Thoracic aorta (tissue), 2 donors: ENCODE data around the gene SPAG9. TPM values are rescaled to one million over a fixed set of nuclear protein-coding genes. Genes with fewer than 3 reads are reported as not detected.

Experiments used
- ATAC-seq: fragments of 150-250 bp; one replicate; pipeline ENCODE4 v1.8.0; 2017; ENCODE audit warnings: low read depth; ENCODE audit not compliant: insufficient number of reproducible peaks, low FRiP score
- DNase-seq: peaks from one replicate; pipeline ENCODE4 v3.0.0-alpha.2; 2020; ENCODE audit warnings: low spot score
- H3K27ac ChIP-seq, 2 donors: fragments of 200-600 bp; sonication (generic); 1 replicate in 1 of 2; 2 replicates in 1 of 2; pipeline ENCODE4 v1.5.1; 2016; ENCODE audit warnings: mild to moderate bottlenecking in 2 of 2, moderate library complexity in 2 of 2
- H3K27me3 ChIP-seq: fragments of 200-600 bp; sonication (generic); replicated peaks from 2 replicates; pipeline ENCODE4 v1.6.0; 2016; ENCODE audit warnings: mild to moderate bottlenecking; ENCODE audit not compliant: insufficient read depth
- H3K36me3 ChIP-seq: fragments of 200-600 bp; sonication (generic); one replicate; pipeline ENCODE4 v1.5.1; 2016
- H3K4me1 ChIP-seq, 2 donors: fragments of 200-600 bp; sonication (generic); 1 replicate in 1 of 2; 2 replicates in 1 of 2; pipeline versions ENCODE4 v1.5.1 to v1.6.0; 2016; ENCODE audit warnings: low read depth in 2 of 2, mild to moderate bottlenecking in 1 of 2; ENCODE audit not compliant: control insufficient read depth in 1 of 2
- H3K4me3 ChIP-seq: fragments of 200-600 bp; sonication (generic); 2 replicates; pipeline ENCODE4 v1.5.1; 2016; ENCODE audit warnings: mild to moderate bottlenecking
- H3K9me3 ChIP-seq: fragments of 200-600 bp; sonication (generic); 2 replicates; pipeline ENCODE4 v1.5.1; 2016
- total RNA-seq, 2 donors: library from RNA; depleted of rRNA; stranded (reverse); fragments of >200 nt; gene quantifications; one replicate each; pipeline versions ENCODE4 v1.1.0 to v1.2.3, GENCODE V29; 2016
- TF ChIP-seq, protein P1 (sequence below): fragments of 200-600 bp; sonication (generic); IDR thresholded peaks from one replicate; pipeline ENCODE4 v1.5.1; 2019; ENCODE audit warnings: antibody characterized with exemption

Gene SPAG9
- total RNA-seq, 2 donors from 2014 or later: 105 to 162 TPM

DNA sequence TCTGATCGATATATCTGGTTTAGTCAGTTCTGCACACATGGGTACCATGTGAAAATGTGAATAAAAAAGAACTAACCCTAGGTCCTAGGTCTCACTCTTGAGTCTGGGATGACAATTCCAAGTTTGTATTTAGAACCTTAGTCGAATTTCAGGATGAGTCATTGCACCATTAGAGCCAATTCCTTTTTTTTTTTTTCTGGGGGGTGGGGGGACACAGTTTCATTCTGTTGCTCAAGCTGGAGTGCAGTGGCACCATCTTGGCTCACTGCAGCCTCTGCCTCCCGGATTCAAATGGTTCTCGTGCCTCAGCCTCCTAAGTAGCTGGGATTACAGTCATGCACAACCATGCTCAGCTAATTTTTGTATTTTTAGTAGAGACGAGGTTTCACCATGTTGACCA lies 41.6 kb downstream of the SPAG9 start:
- Histone ChIP-seq H3K4me1 (peaks cover 4 to 5% of the 10 kb centered on the region in 2 donors), H3K27me3 (no peaks in the 10 kb centered on the region), H3K4me3 (no peak overlapping the region), H3K36me3 (peaks cover 10% of the 10 kb centered on the region), H3K9me3 (no peaks in the 10 kb centered on the region), H3K27ac (no peak overlapping the region)
- no peak for DNase-seq
- TF ChIP-seq, protein P1, sequence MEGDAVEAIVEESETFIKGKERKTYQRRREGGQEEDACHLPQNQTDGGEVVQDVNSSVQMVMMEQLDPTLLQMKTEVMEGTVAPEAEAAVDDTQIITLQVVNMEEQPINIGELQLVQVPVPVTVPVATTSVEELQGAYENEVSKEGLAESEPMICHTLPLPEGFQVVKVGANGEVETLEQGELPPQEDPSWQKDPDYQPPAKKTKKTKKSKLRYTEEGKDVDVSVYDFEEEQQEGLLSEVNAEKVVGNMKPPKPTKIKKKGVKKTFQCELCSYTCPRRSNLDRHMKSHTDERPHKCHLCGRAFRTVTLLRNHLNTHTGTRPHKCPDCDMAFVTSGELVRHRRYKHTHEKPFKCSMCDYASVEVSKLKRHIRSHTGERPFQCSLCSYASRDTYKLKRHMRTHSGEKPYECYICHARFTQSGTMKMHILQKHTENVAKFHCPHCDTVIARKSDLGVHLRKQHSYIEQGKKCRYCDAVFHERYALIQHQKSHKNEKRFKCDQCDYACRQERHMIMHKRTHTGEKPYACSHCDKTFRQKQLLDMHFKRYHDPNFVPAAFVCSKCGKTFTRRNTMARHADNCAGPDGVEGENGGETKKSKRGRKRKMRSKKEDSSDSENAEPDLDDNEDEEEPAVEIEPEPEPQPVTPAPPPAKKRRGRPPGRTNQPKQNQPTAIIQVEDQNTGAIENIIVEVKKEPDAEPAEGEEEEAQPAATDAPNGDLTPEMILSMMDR: no peak
- no peak for ATAC-seq

DNA sequence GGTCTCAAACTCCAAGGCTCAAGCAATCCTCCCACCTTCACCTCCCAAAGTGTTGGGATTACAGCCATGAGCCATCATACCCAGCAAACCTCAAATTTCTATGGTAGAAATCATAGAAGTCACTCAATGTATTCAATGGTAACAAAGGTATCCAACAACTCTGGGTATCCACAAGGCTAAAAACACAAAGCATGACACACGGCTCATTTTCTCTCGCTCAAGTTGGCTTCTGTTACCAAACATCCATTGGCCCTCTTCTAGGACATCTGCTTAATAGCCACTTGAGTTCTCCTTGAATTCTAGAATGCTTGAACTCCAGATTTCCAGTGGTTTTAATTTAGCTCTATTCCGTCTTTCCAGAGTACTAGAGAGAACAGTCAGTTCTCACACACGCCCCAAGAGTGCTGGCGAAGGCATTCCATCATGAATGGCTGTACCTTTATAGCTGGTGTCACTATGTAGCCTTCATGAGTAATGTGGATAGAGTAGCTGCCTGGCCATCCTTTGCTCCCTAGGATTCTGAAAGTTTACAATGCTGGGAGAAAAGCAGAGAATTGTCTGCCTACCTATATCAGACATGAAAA lies 42.6 kb downstream of the SPAG9 start:
- DNase-seq (no peak), ATAC-seq (no peak)
- H3K36me3 ChIP-seq: peaks cover 10% of the 10 kb centered on the region
- no peak overlapping the region for H3K4me3 ChIP-seq
- TF ChIP-seq, protein P1: no peak
- H3K27me3 ChIP-seq: no peaks in the 10 kb centered on the region
- H3K4me1 ChIP-seq: peaks cover 4% of the 10 kb centered on the region in 2 donors
- no peaks in the 10 kb centered on the region for H3K9me3 ChIP-seq
- no peak overlapping the region for H3K27ac ChIP-seq

GRCh38 chr17:51076821-51077220 lies 43.8 kb downstream of the SPAG9 start:
- Histone ChIP-seq H3K4me3 (no peak overlapping the region), H3K36me3 (peaks cover 10% of the 10 kb centered on the region), H3K27me3 (no peaks in the 10 kb centered on the region), H3K4me1 (peaks cover 4 to 5% of the 10 kb centered on the region in 2 donors), H3K27ac (no peak overlapping the region), H3K9me3 (no peaks in the 10 kb centered on the region)
- TF ChIP-seq, protein P1: no peak
- ATAC-seq: no peak
- DNase-seq: no peak

GRCh38 chr17:51071556-51071955 lies 49.1 kb downstream of the SPAG9 start:
- TF ChIP-seq, protein P1: no peak
- H3K4me1 ChIP-seq: peaks cover 0 to 14% of the 10 kb centered on the region in 2 donors
- no peaks in the 10 kb centered on the region for H3K27me3 ChIP-seq
- no peak for ATAC-seq
- no peaks in the 10 kb centered on the region for H3K9me3 ChIP-seq
- no peak overlapping the region for H3K4me3 ChIP-seq
- DNase-seq: no peak
- H3K27ac ChIP-seq: no peak overlapping the region
- H3K36me3 ChIP-seq: no peaks in the 10 kb centered on the region

GRCh38 chr17:51065466-51065865 lies 55.2 kb downstream of the SPAG9 start:
- peaks cover 0 to 1% of the 10 kb centered on the region in 2 donors for H3K4me1 ChIP-seq
- H3K4me3 ChIP-seq: no peak overlapping the region
- TF ChIP-seq, protein P1: no peak
- ATAC-seq (no peak), DNase-seq (no peak)
- no peaks in the 10 kb centered on the region for H3K36me3 ChIP-seq
- H3K27ac ChIP-seq: no peak overlapping the region
- H3K27me3 ChIP-seq: no peaks in the 10 kb centered on the region
- no peaks in the 10 kb centered on the region for H3K9me3 ChIP-seq
